Measurements from ENCODE around the gene SKAP2. TPM values are rescaled to one million over a fixed set of nuclear protein-coding genes. Genes with fewer than 3 reads are reported as not detected.

SKAP2 gene
- total RNA-seq, 2 donors from 2014 or later, result 7.8 to 11.2 TPM

GRCh38 chr7:26857506-26858240, 6.7 kb downstream of the SKAP2 start:
- no peak overlapping the region for H3K27ac ChIP-seq
- no peaks in the 10 kb centered on the region for H3K36me3 ChIP-seq
- no peaks in the 10 kb centered on the region for H3K4me1 ChIP-seq
- no peak for TF ChIP-seq CTCF (IDR thresholded peaks at IDR 0.05)
- peak overlapping the region in 1 of 2 donors; percentile 23 for H3K4me3 ChIP-seq
- DNase-seq (ENCODE audit: low spot score), result no peak
- H3K9me3 ChIP-seq, result no peaks in the 10 kb centered on the region
- H3K27me3 ChIP-seq, result peaks cover 0 to 4% of the 10 kb centered on the region in 2 donors

GRCh38 chr7:26857170-26857505, 7.3 kb downstream of the SKAP2 start:
- Histone ChIP-seq H3K4me3 (peak overlapping the region in 1 of 2 donors; percentile 23), H3K9me3 (no peaks in the 10 kb centered on the region), H3K27me3 (peaks cover 0 to 4% of the 10 kb centered on the region in 2 donors), H3K27ac (no peak overlapping the region), H3K4me1 (no peaks in the 10 kb centered on the region), H3K36me3 (no peaks in the 10 kb centered on the region)
- TF ChIP-seq CTCF (IDR thresholded peaks at IDR 0.05), result no peak
- no peak for DNase-seq (ENCODE audit: low spot score)

GRCh38 chr7:26856176-26856985, 8.0 kb downstream of the SKAP2 start:
- no peak for TF ChIP-seq CTCF (IDR thresholded peaks at IDR 0.05)
- no peak overlapping the region for H3K4me3 ChIP-seq

GRCh38 chr7:26854876-26855855, 9.2 kb downstream of the SKAP2 start:
- H3K27me3 ChIP-seq, result peaks cover 0 to 4% of the 10 kb centered on the region in 2 donors
- H3K36me3 ChIP-seq, result no peaks in the 10 kb centered on the region
- no peak overlapping the region for H3K4me3 ChIP-seq
- no peak overlapping the region for H3K27ac ChIP-seq
- no peak for DNase-seq (ENCODE audit: low spot score)
- no peak for TF ChIP-seq CTCF (IDR thresholded peaks at IDR 0.05)
- no peaks in the 10 kb centered on the region for H3K9me3 ChIP-seq
- H3K4me1 ChIP-seq, result no peaks in the 10 kb centered on the region

More at GRCh38 chr7:26856176-26856985, 8.0 kb downstream of the SKAP2 start:
- no peak for DNase-seq (ENCODE audit: low spot score)
- H3K9me3 ChIP-seq, result no peaks in the 10 kb centered on the region
- peaks cover 0 to 4% of the 10 kb centered on the region in 2 donors for H3K27me3 ChIP-seq
- no peak overlapping the region for H3K27ac ChIP-seq
- H3K36me3 ChIP-seq, result no peaks in the 10 kb centered on the region
- H3K4me1 ChIP-seq, result no peaks in the 10 kb centered on the region

GRCh38 chr7:26853788-26854393, 10.5 kb downstream of the SKAP2 start:
- DNase-seq (ENCODE audit: low spot score), result no peak
- Histone ChIP-seq H3K27me3 (peaks cover 0 to 4% of the 10 kb centered on the region in 2 donors), H3K27ac (no peak overlapping the region), H3K4me3 (no peak overlapping the region), H3K4me1 (no peaks in the 10 kb centered on the region), H3K36me3 (no peaks in the 10 kb centered on the region), H3K9me3 (no peaks in the 10 kb centered on the region)
- peak in 1 of 2 donors; percentile 61 for TF ChIP-seq CTCF (IDR thresholded peaks at IDR 0.05)

All from right atrium auricular region (tissue), 2 donors.